ENCODE results near the gene CNOT9.

GRCh38 chr2:218627939-218628338 is 59.3 kb downstream of the CNOT9 start:
- no peak for TF ChIP-seq CTCF (IDR thresholded peaks at IDR 0.05; ENCODE audit: borderline replicate concordance, extremely low read depth, low read length, poor library complexity, severe bottlenecking)
- TF ChIP-seq EZH2 (IDR thresholded peaks at IDR 0.05; ENCODE audit: borderline replicate concordance, low read depth, low read length, severe bottlenecking), result no peak

Measured in DND-41 (cell line).